Naive thymus-derived CD8-positive, alpha-beta T cell (primary cell): ENCODE results near the gene DCTN1. TPM values are rescaled to one million over a fixed set of nuclear protein-coding genes. Genes with fewer than 3 reads are reported as not detected.
"Not testable (repeated sequence)": the region's sequence is repeated elsewhere in the genome, so short reads cannot be mapped to it uniquely, and the experiment has no call there.

Experiments
- ATAC-seq, 2 donors: fragments of 150-1000 bp; cut with Tn5 transposase in 1 of 2; sonication (Bioruptor Pico), chemical (Tn5 transposase) in 1 of 2; 1 replicate in 1 of 2; 2 replicates in 1 of 2; pipeline ENCODE4 v1.10.0; 2021; ENCODE audit warnings: mild to moderate bottlenecking in 2 of 2, moderate library complexity in 2 of 2
- POLR2A ChIA-PET: fragments of 350-600 bp; sonication (Branson Sonifier 250); formaldehyde crosslinking; loops from one replicate; lab custom pipeline; 2021; ENCODE audit warnings: antibody characterized with exemption; lab: Charles Lee
- DNase-seq, 10 donors: peaks; one replicate each; pipeline versions ENCODE4 v3.0.0 to v3.0.0-alpha.2; 2020 to 2022
- H3K27ac Mint-ChIP-seq, 10 donors: one replicate each; pipeline ENCODE4 v1.8.0; 2020 to 2022; ENCODE audit warnings: mild to moderate bottlenecking in 10 of 10, mixed read lengths in 10 of 10, moderate library complexity in 4 of 10, inconsistent platforms in 1 of 10
- H3K27me3 Mint-ChIP-seq, 5 donors: one replicate each; pipeline ENCODE4 v1.8.0; 2021 to 2022; ENCODE audit warnings: mixed read lengths in 5 of 5
- H3K36me3 Mint-ChIP-seq, 3 donors: one replicate each; pipeline ENCODE4 v1.8.0; 2020 to 2022; ENCODE audit warnings: mixed read lengths in 3 of 3, mild to moderate bottlenecking in 2 of 3, inconsistent platforms in 1 of 3
- H3K4me1 Mint-ChIP-seq, 4 donors: one replicate each; pipeline ENCODE4 v1.8.0; 2021 to 2022; ENCODE audit warnings: mixed read lengths in 4 of 4
- H3K4me3 Mint-ChIP-seq, 10 donors: one replicate each; pipeline ENCODE4 v1.8.0; 2020 to 2022; ENCODE audit warnings: mild to moderate bottlenecking in 10 of 10, mixed read lengths in 10 of 10, moderate library complexity in 6 of 10, inconsistent platforms in 1 of 10
- H3K9me3 Mint-ChIP-seq, 9 donors: one replicate each; pipeline ENCODE4 v1.8.0; 2020 to 2022; ENCODE audit warnings: mixed read lengths in 9 of 9, mild to moderate bottlenecking in 3 of 9, inconsistent platforms in 1 of 9, moderate library complexity in 1 of 9
- polyA plus RNA-seq, 3 donors: library from polyadenylated mRNA; unstranded; fragments of 300-500 nt; fragmentation: Illumina TruSeq; gene quantifications; one replicate each; pipeline ENCODE4 v1.2.3, GENCODE V29; 2021
- total RNA-seq, 8 experiments: library from RNA in 2 of 8; stranded (reverse) in 2 of 8; gene quantifications; one replicate each; pipeline ENCODE4 v1.2.3 and lab custom pipeline; 2021 to 2026

Gene DCTN1
- total and polyA plus RNA-seq, 5 experiments from 2014 or later = 55.0 to 108 (median 80.1) TPM

- no peaks in the 10 kb centered on the region for H3K9me3 Mint-ChIP-seq
- peaks cover 6 to 99% (median 56%) of the 10 kb centered on the region in 3 donors for H3K36me3 Mint-ChIP-seq
- ATAC-seq = no peak
- H3K4me3 Mint-ChIP-seq = no peak overlapping the region
- H3K27me3 Mint-ChIP-seq = no peaks in the 10 kb centered on the region
- POLR2A ChIA-PET = no interaction called here
- H3K27ac Mint-ChIP-seq = peak overlapping the region in 2 of 10 donors; percentile 21 to 80
- peaks cover 0 to 1% (median 0%) of the 10 kb centered on the region in 4 donors for H3K4me1 Mint-ChIP-seq
- no peak for DNase-seq
Observed at GRCh38 chr2:74366036-74366435, 14.1 kb downstream of the DCTN1 start.

DNA sequence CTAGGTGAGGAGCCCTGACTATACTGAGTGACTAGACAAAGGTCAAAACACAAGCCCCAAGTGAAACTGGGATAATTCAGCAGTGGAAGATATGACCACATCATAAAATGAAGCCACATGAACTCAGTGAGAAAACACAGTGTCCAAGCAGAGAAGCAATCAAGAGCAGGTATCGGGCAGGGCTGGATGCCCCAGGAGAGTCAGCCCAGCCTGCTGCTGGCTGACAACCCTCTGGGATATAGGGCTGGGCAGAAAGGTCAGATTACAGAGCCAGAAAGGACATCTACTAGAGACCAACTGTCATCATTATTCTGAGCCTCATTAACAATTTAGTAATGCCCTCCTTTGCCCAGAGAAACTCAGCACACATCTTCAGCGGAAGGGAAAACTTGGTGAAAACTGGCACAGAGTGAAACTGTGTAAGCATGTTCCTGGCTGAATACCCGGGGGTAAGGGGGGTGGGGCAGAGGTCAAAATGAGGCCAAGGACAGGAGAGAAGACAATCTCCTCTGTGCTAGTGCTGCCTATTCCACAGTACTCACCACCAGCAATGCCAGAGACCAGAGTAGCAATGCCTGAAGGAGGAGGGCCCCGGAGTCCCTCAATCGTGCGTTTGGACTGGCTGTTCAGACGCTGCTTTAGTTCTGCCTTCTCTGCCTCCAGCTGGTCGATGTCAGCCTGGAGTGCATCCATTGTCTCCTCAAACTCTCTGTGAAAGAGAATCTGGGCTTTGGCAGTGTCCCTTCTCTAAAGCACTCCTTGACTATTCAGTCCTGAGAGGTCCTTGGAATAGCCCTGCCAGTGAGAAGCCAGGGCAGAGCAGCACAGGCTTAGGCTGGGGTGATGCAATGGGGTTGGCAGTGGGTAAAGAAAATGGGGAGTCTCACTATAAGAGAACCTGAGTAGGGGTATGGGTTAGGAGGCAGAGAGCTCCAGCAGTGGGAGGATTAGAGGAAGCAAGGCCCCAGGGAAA, 15.3 kb downstream of the DCTN1 start:
- Mint-ChIP-seq H3K27ac (peak overlapping the region in 5 of 10 donors; percentile 13 to 80 (median 37)), H3K4me1 (no peaks in the 10 kb centered on the region), H3K36me3 (peaks cover 6 to 99% (median 50%) of the 10 kb centered on the region in 3 donors), H3K27me3 (no peaks in the 10 kb centered on the region), H3K4me3 (no peak overlapping the region), H3K9me3 (no peaks in the 10 kb centered on the region)
- POLR2A ChIA-PET = no interaction called here
- DNase-seq = no peak
- ATAC-seq = no peak

GRCh38 chr2:74361327-74361726, 18.8 kb downstream of the DCTN1 start:
- H3K27ac Mint-ChIP-seq = peak overlapping the region in 2 of 10 donors; percentile 15 to 44
- H3K36me3 Mint-ChIP-seq = peaks cover 6 to 95% (median 36%) of the 10 kb centered on the region in 3 donors

DNA sequence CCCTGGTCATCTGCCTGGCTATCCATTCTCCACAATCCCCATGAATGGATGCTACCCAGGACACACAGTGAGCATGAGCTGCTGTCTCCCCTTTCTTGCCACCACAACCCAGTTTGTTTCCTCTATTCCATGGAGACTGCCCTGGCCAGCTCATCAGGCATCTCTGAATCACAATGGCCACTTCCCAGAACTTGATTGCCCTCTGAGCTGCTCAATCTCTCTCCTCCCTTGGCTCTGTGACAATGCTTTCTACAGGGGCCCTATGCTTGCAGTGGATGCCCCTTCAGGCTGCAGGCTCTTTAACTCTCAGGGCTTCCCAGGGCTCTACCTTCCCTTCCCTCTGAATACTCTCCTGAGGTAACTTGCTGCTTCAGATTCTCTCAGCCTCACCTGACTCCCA, 22.5 kb downstream of the DCTN1 start:
- no peaks in the 10 kb centered on the region for H3K4me1 Mint-ChIP-seq
- H3K4me3 Mint-ChIP-seq = no peak overlapping the region
- DNase-seq (no peak), ATAC-seq (no peak)
- H3K27me3 Mint-ChIP-seq = no peaks in the 10 kb centered on the region
- POLR2A ChIA-PET = no interaction called here
- peak overlapping the region in 3 of 10 donors; percentile 23 to 49 (median 29) for H3K27ac Mint-ChIP-seq
- no peaks in the 10 kb centered on the region for H3K9me3 Mint-ChIP-seq
- H3K36me3 Mint-ChIP-seq = peaks cover 5 to 64% (median 23%) of the 10 kb centered on the region in 3 donors

More at GRCh38 chr2:74361327-74361726, 18.8 kb downstream of the DCTN1 start:
- DNase-seq (no peak), ATAC-seq (no peak)
- Mint-ChIP-seq H3K27me3 (no peaks in the 10 kb centered on the region), H3K4me1 (no peaks in the 10 kb centered on the region), H3K9me3 (no peaks in the 10 kb centered on the region), H3K4me3 (no peak overlapping the region)
- POLR2A ChIA-PET = no interaction called here

DNA sequence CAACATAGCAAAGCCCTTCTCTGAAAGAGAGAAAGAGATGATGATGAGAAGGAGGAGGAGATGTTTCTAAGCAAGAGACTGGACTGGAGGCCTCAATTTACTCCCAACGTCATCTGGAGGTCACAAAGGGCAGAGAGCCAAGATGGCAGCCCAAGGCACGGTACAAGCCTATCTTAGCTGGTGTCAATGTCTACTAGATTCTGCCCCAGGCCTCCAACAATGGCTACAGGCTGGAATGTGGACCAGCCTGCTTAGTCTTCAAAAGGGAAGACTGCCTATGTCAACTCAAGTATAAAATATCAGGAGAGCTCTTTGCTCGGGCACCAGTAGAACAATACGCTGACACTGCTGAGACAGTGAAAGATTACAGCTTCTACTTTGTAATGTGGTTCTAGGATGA, 30.2 kb downstream of the DCTN1 start:
- no peak for ATAC-seq
- Mint-ChIP-seq H3K36me3 (peaks cover 0 to 2% (median 0%) of the 10 kb centered on the region in 3 donors), H3K27ac (peak overlapping the region in 1 of 10 donors; percentile 40), H3K4me3 (no peak overlapping the region), H3K4me1 (no peaks in the 10 kb centered on the region), H3K9me3 (no peaks in the 10 kb centered on the region), H3K27me3 (no peaks in the 10 kb centered on the region)
- POLR2A ChIA-PET = no interaction called here
- no peak for DNase-seq

GRCh38 chr2:74347742-74348141, 32.4 kb downstream of the DCTN1 start:
- Mint-ChIP-seq H3K4me3 (no peak overlapping the region), H3K27me3 (no peaks in the 10 kb centered on the region), H3K36me3 (peaks cover 0 to 2% (median 2%) of the 10 kb centered on the region in 3 donors), H3K27ac (peak overlapping the region in 1 of 10 donors; percentile 29), H3K9me3 (no peaks in the 10 kb centered on the region), H3K4me1 (peaks cover 0 to 3% (median 0%) of the 10 kb centered on the region in 4 donors)
- POLR2A ChIA-PET = no interaction called here
- DNase-seq (no peak), ATAC-seq (no peak)

- peak overlapping the region in 1 of 10 donors; percentile 3 for H3K27ac Mint-ChIP-seq
- DNase-seq (no peak), ATAC-seq (no peak)
- POLR2A ChIA-PET = no interaction called here
- H3K36me3 Mint-ChIP-seq = peaks cover 0 to 2% (median 2%) of the 10 kb centered on the region in 3 donors
- no peaks in the 10 kb centered on the region for H3K27me3 Mint-ChIP-seq
- H3K9me3 Mint-ChIP-seq = no peaks in the 10 kb centered on the region
- peaks cover 0 to 3% (median 0%) of the 10 kb centered on the region in 4 donors for H3K4me1 Mint-ChIP-seq
- no peak overlapping the region for H3K4me3 Mint-ChIP-seq
Observed at GRCh38 chr2:74347303-74347702, 32.8 kb downstream of the DCTN1 start.

GRCh38 chr2:74345272-74345943, 34.7 kb downstream of the DCTN1 start:
- Mint-ChIP-seq H3K27ac (peak overlapping the region in 1 of 10 donors; percentile 24), H3K4me3 (no peak overlapping the region), H3K27me3 (no peaks in the 10 kb centered on the region), H3K4me1 (peaks cover 0 to 3% (median 0%) of the 10 kb centered on the region in 4 donors), H3K9me3 (no peaks in the 10 kb centered on the region), H3K36me3 (peaks cover 0 to 2% (median 2%) of the 10 kb centered on the region in 3 donors)
- DNase-seq = no peak
- no peak for ATAC-seq
- POLR2A ChIA-PET = no interaction called here

- ATAC-seq = no peak
- peaks cover 0 to 3% (median 0%) of the 10 kb centered on the region in 4 donors for H3K4me1 Mint-ChIP-seq
- no peaks in the 10 kb centered on the region for H3K9me3 Mint-ChIP-seq
- POLR2A ChIA-PET = no interaction called here
- no peaks in the 10 kb centered on the region for H3K27me3 Mint-ChIP-seq
- peak within 1 kb of the TSS in 2 of 10 donors; percentile 9 to 26 for H3K27ac Mint-ChIP-seq
- no peak for DNase-seq
- no peak within 1 kb of the TSS for H3K4me3 Mint-ChIP-seq
- peaks cover 0 to 2% (median 0%) of the 10 kb centered on the region in 3 donors for H3K36me3 Mint-ChIP-seq
Observed at GRCh38 chr2:74343316-74343715, 36.8 kb downstream of the DCTN1 start, which contains the start of gene SLC4A5. Gene SLC4A5 (minus strand): TSS chr2:74343416. CDS start chr2:74315023, 28,393 bp downstream.

GRCh38 chr2:74336227-74336626, 43.9 kb downstream of the DCTN1 start:
- not testable (repeated sequence) for DNase-seq, H3K4me1 Mint-ChIP-seq, H3K4me3 Mint-ChIP-seq, ATAC-seq, H3K27me3 Mint-ChIP-seq, H3K9me3 Mint-ChIP-seq
- POLR2A ChIA-PET = interaction anchor here (2.1 kb wide), 1 partner anchor 86 kb away, joined by 7 read pairs; no protein-coding TSS in a partner anchor
- peaks cover 0 to 16% (median 3%) of the 10 kb centered on the region in 3 donors for H3K36me3 Mint-ChIP-seq
- peak overlapping the region in 2 of 10 donors; percentile 3 to 18 for H3K27ac Mint-ChIP-seq

GRCh38 chr2:74334931-74335333, 45.2 kb downstream of the DCTN1 start:
- H3K36me3 Mint-ChIP-seq = peaks cover 0 to 16% (median 3%) of the 10 kb centered on the region in 3 donors
- no peak overlapping the region for H3K27ac Mint-ChIP-seq

DNA sequence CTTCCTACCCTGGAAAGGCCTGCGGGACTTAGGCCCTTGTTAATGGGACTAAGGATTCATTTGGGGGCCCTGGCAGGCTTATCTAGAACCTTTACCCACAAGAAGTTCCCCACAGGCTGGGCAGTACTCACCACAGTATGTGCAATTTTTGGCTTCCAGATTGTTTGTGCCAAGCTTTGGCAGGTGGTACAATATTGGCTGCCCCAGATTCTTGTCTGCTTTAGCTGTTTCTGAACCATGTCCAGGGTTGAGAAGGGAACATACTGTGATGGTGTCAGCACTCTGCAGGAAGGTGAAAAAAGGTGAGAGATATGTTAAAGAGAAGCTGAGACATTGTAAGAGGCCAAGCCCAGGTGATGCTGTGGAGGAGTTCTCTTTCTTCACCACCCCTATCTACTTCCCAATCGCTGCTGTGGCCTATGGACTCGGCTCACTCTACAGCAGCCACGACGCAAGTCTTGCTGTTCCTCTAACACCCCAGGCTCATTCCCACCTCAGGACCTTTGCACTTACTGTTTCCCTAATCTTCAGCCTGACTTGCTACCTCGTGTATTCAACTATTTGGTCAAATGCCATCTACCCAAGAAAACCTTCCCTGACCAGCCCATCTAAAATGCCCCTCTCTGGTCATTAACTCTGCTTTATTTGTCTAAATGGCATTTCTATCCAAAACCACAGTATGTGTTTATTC, 46.1 kb downstream of the DCTN1 start:
- H3K9me3 Mint-ChIP-seq = no peaks in the 10 kb centered on the region
- POLR2A ChIA-PET = interaction anchor here (0.8 kb wide), 1 partner anchor 156 kb away, joined by 3 read pairs; the partner anchor contains the start of gene MOB1A
- H3K4me1 Mint-ChIP-seq = peaks cover 0 to 10% (median 0%) of the 10 kb centered on the region in 4 donors
- ATAC-seq (no peak), DNase-seq (no peak)
- H3K4me3 Mint-ChIP-seq = no peak overlapping the region
- H3K36me3 Mint-ChIP-seq = peaks cover 0 to 16% (median 3%) of the 10 kb centered on the region in 3 donors
- H3K27me3 Mint-ChIP-seq = no peaks in the 10 kb centered on the region
- H3K27ac Mint-ChIP-seq = peak overlapping the region in 2 of 10 donors; percentile 36 to 38

More at GRCh38 chr2:74334931-74335333, 45.2 kb downstream of the DCTN1 start:
- Mint-ChIP-seq H3K4me1 (peaks cover 0 to 10% (median 0%) of the 10 kb centered on the region in 4 donors), H3K27me3 (no peaks in the 10 kb centered on the region), H3K9me3 (no peaks in the 10 kb centered on the region), H3K4me3 (no peak overlapping the region)
- POLR2A ChIA-PET = interaction anchor here (0.8 to 2.1 kb wide), 2 partner anchors 85 to 157 kb away, joined by 3 to 7 read pairs; partner anchors contain the start of gene MOB1A
- peak; percentile 51 to 85 (median 74) for DNase-seq
- ATAC-seq = peak; percentile 72 to 76
